Neutrophil (primary cell): ENCODE data around the gene FOXK2.

Experiments used
- H3K27ac ChIP-seq: fragments of 200-600 bp; sonication (generic); 2 replicates; pipeline ENCODE4 v1.5.1; 2016; ENCODE audit warnings: mild to moderate bottlenecking, moderate library complexity
- H3K27me3 ChIP-seq: fragments of 200-600 bp; sonication (generic); 2 replicates; pipeline ENCODE4 v1.6.0; 2016; ENCODE audit warnings: mild to moderate bottlenecking
- H3K36me3 ChIP-seq: fragments of 200-600 bp; sonication (generic); 2 replicates; pipeline ENCODE4 v1.5.1; 2017
- H3K4me1 ChIP-seq, 2 experiments: fragments of 200-600 bp in 1 of 2; sonication (generic) in 1 of 2; 1 replicate in 1 of 2; 2 replicates in 1 of 2; pipeline versions ENCODE4 v1.5.1 to v1.6.1; 2013 to 2016; ENCODE audit warnings: low read depth in 1 of 2, low read length in 1 of 2, mild to moderate bottlenecking in 1 of 2, moderate library complexity in 1 of 2; ENCODE audit not compliant: control insufficient read depth in 1 of 2, insufficient read depth in 1 of 2
- H3K4me3 ChIP-seq, 2 experiments: fragments of 200-600 bp in 1 of 2; sonication (generic) in 1 of 2; 1 replicate in 1 of 2; 2 replicates in 1 of 2; pipeline ENCODE4 v1.5.1; 2013 to 2016; ENCODE audit warnings: low read depth in 1 of 2, low read length in 1 of 2, mild to moderate bottlenecking in 1 of 2, moderate library complexity in 1 of 2
- H3K9me3 ChIP-seq: fragments of 200-600 bp; sonication (generic); 2 replicates; pipeline ENCODE4 v1.5.1; 2016
- CTCF ChIP-seq: fragments of 200-600 bp; sonication (generic); IDR thresholded peaks from 2 replicates; pipeline ENCODE4 v1.5.1; 2016; ENCODE audit warnings: antibody characterized with exemption

Gene FOXK2

GRCh38 chr17:82491533-82491932 is 28.0 kb upstream of the FOXK2 start:
- Histone ChIP-seq H3K36me3 (peaks cover 44% of the 10 kb centered on the region), H3K27ac (no peak overlapping the region), H3K4me1 (peaks cover 3 to 7% of the 10 kb centered on the region in 2 experiments), H3K4me3 (no peak overlapping the region), H3K27me3 (no peaks in the 10 kb centered on the region), H3K9me3 (no peaks in the 10 kb centered on the region)
- TF ChIP-seq CTCF, result no peak

DNA sequence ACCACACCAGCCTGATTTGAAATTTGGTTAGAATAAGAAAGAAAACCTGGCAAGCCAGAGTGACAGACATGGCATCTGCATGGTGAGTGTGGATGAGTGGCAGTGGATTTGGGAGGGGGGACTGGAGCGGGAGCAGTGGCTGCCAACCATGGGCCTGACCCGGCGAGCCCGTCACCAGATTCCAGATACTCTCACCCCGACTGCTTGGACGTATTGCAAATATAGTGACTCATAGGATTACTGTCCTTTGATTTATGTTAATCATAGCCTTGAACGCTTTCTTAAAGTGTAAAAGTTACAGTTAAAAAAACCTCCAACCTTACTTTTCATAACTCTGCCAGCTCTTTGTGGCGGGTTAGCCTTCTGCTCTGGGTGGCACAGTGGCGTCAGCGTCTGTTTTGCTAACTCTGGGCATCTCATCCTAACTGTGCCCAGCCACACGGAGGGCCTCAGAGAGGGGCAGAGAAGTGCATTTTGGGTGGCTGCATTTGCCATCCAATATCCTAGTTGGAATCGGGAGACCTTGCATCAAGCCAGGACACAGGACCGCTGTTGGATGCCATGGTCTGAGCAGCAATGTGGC is 26.8 kb upstream of the FOXK2 start:
- peaks cover 12 to 15% of the 10 kb centered on the region in 2 experiments for H3K4me1 ChIP-seq
- H3K9me3 ChIP-seq, result no peaks in the 10 kb centered on the region
- no peak overlapping the region for H3K27ac ChIP-seq
- H3K36me3 ChIP-seq, result peaks cover 32% of the 10 kb centered on the region
- TF ChIP-seq CTCF, result no peak
- H3K4me3 ChIP-seq, result no peak overlapping the region
- H3K27me3 ChIP-seq, result no peaks in the 10 kb centered on the region

DNA sequence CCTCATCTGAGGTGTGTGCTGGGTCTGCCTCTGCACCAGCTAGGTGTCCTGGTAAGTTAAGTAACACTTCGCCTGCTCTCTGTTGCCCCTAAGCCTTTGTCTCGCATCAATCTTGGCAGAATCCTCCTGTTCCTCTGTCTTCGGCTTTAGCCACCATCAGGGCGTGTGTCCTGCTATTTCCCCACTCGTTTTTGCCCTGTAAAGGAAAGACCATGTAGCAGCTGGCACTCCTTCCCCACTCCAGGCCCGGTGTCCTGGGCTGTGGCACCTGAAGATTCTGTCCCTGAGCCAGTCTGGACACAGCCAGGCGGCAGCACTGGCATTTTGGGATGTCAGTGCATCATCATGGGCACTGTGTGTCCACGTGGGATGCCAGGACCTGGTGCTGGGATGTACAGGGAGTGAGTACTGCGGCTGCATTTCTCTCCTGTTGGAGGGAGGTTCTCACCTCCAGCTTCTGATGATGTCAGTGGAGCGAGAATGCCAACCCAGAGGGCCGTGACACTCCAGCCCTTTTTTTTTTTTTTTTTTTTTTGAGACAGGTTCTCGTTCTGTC is 26.2 kb upstream of the FOXK2 start:
- TF ChIP-seq CTCF, result no peak
- no peak overlapping the region for H3K4me3 ChIP-seq
- peaks cover 26% of the 10 kb centered on the region for H3K36me3 ChIP-seq
- H3K4me1 ChIP-seq, result peaks cover 17 to 19% of the 10 kb centered on the region in 2 experiments
- no peak overlapping the region for H3K27ac ChIP-seq
- no peaks in the 10 kb centered on the region for H3K9me3 ChIP-seq
- H3K27me3 ChIP-seq, result no peaks in the 10 kb centered on the region

GRCh38 chr17:82494236-82495055 is 25.1 kb upstream of the FOXK2 start:
- no peak overlapping the region for H3K27ac ChIP-seq

More at GRCh38 chr17:82494236-82495055, 25.1 kb upstream of the FOXK2 start:
- H3K27me3 ChIP-seq, result no peaks in the 10 kb centered on the region
- H3K4me1 ChIP-seq, result peaks cover 19 to 22% of the 10 kb centered on the region in 2 experiments
- no peak for TF ChIP-seq CTCF
- H3K4me3 ChIP-seq, result no peak overlapping the region
- H3K9me3 ChIP-seq, result no peaks in the 10 kb centered on the region
- peaks cover 14% of the 10 kb centered on the region for H3K36me3 ChIP-seq
